Measurements from ENCODE around the gene CATSPER3.
A peak's percentile ranks its signal among the peaks of the same experiment; 100 is the strongest.

CATSPER3 gene

GRCh38 chr5:135041726-135042125, 74.0 kb downstream of the CATSPER3 start:
- H3K23ac ChIP-seq (ENCODE audit: low read length): no peak overlapping the region
- H4K12ac ChIP-seq (ENCODE audit: low read depth, low read length): no peak overlapping the region
- H3K27me3 ChIP-seq (ENCODE audit: insufficient read depth, low read length): peaks cover 80% of the 10 kb centered on the region
- no peak overlapping the region for H3K9ac ChIP-seq (ENCODE audit: low read length)
- H3K4me3 ChIP-seq (ENCODE audit: low read depth, low read length): no peak overlapping the region
- H3K79me2 ChIP-seq (ENCODE audit: control insufficient read depth, insufficient read depth, low read length, poor library complexity): no peaks in the 10 kb centered on the region
- H3K4ac ChIP-seq (ENCODE audit: low read depth, low read length): no peak overlapping the region
- no peak for DNase-seq
- H2AFZ ChIP-seq (ENCODE audit: insufficient read depth, low read length, poor library complexity): no peak overlapping the region
- no peak overlapping the region for H2BK12ac ChIP-seq (ENCODE audit: low read length)
- no CpG with 5 or more reads among the region's 3 CpGs for WGBS (ENCODE audit: extremely low coverage, insufficient coverage, insufficient read length)
- no peak overlapping the region for H3K18ac ChIP-seq (ENCODE audit: low read length)
- no peaks in the 10 kb centered on the region for H3K79me1 ChIP-seq (ENCODE audit: low read length)
- H2BK120ac ChIP-seq (ENCODE audit: insufficient read depth, low read length, poor library complexity): no peak overlapping the region
- H4K8ac ChIP-seq (ENCODE audit: low read depth, low read length): no peak overlapping the region
- H3K36me3 ChIP-seq (ENCODE audit: control insufficient read depth in 1 of 2, insufficient read depth in 2 of 2, low read length in 2 of 2): no peaks in the 10 kb centered on the region
- no peak overlapping the region for H3K4me2 ChIP-seq (ENCODE audit: low read length)
- H3K9me3 ChIP-seq (ENCODE audit: insufficient read depth, low read depth, low read length): peaks cover 16% of the 10 kb centered on the region
- H3K14ac ChIP-seq (ENCODE audit: low read length): no peak overlapping the region
- H4K91ac ChIP-seq (ENCODE audit: low read depth, low read length): no peak overlapping the region
- no peak overlapping the region for H3K27ac ChIP-seq (ENCODE audit: low read depth, low read length)
- peaks cover 8 to 10% of the 10 kb centered on the region in 2 experiments for H3K4me1 ChIP-seq (ENCODE audit: control insufficient read depth in 1 of 2, insufficient read depth in 2 of 2, low read length in 2 of 2)
- H2AK5ac ChIP-seq (ENCODE audit: low read length): no peak overlapping the region
- no peak overlapping the region for H2BK5ac ChIP-seq (ENCODE audit: low read depth, low read length, poor library complexity)

GRCh38 chr5:135042595-135042994, 74.9 kb downstream of the CATSPER3 start:
- Histone ChIP-seq H2AK5ac (ENCODE audit: low read length) (no peak overlapping the region), H4K8ac (ENCODE audit: low read depth, low read length) (no peak overlapping the region), H2BK5ac (ENCODE audit: low read depth, low read length, poor library complexity) (no peak overlapping the region), H3K9me3 (ENCODE audit: insufficient read depth, low read depth, low read length) (peaks cover 13% of the 10 kb centered on the region), H2BK12ac (ENCODE audit: low read length) (no peak overlapping the region), H3K79me2 (ENCODE audit: control insufficient read depth, insufficient read depth, low read length, poor library complexity) (no peaks in the 10 kb centered on the region), H3K79me1 (ENCODE audit: low read length) (no peaks in the 10 kb centered on the region), H3K27ac (ENCODE audit: low read depth, low read length) (no peak overlapping the region), H2AFZ (ENCODE audit: insufficient read depth, low read length, poor library complexity) (no peak overlapping the region), H3K23ac (ENCODE audit: low read length) (no peak overlapping the region), H3K4me2 (ENCODE audit: low read length) (no peak overlapping the region), H3K9ac (ENCODE audit: low read length) (no peak overlapping the region), H2BK120ac (ENCODE audit: insufficient read depth, low read length, poor library complexity) (no peak overlapping the region), H3K27me3 (ENCODE audit: insufficient read depth, low read length) (peaks cover 71% of the 10 kb centered on the region), H3K4ac (ENCODE audit: low read depth, low read length) (no peak overlapping the region), H3K18ac (ENCODE audit: low read length) (no peak overlapping the region), H3K4me1 (ENCODE audit: control insufficient read depth in 1 of 2, insufficient read depth in 2 of 2, low read length in 2 of 2) (peaks cover 8 to 13% of the 10 kb centered on the region in 2 experiments), H3K36me3 (ENCODE audit: control insufficient read depth in 1 of 2, insufficient read depth in 2 of 2, low read length in 2 of 2) (no peaks in the 10 kb centered on the region), H3K14ac (ENCODE audit: low read length) (no peak overlapping the region), H3K4me3 (ENCODE audit: low read depth, low read length) (no peak overlapping the region), H4K12ac (ENCODE audit: low read depth, low read length) (no peak overlapping the region), H4K91ac (ENCODE audit: low read depth, low read length) (no peak overlapping the region)
- no CpG with 5 or more reads among the region's 1 CpG for WGBS (ENCODE audit: extremely low coverage, insufficient coverage, insufficient read length)
- DNase-seq: no peak

GRCh38 chr5:135045488-135045887, 77.8 kb downstream of the CATSPER3 start:
- no peak overlapping the region for H3K4me2 ChIP-seq (ENCODE audit: low read length)
- H2AK5ac ChIP-seq (ENCODE audit: low read length): no peak overlapping the region
- no peak overlapping the region for H3K23ac ChIP-seq (ENCODE audit: low read length)
- H3K79me1 ChIP-seq (ENCODE audit: low read length): no peaks in the 10 kb centered on the region
- no peak overlapping the region for H2BK120ac ChIP-seq (ENCODE audit: insufficient read depth, low read length, poor library complexity)
- H2BK5ac ChIP-seq (ENCODE audit: low read depth, low read length, poor library complexity): no peak overlapping the region
- no peak overlapping the region for H3K27ac ChIP-seq (ENCODE audit: low read depth, low read length)
- DNase-seq: no peak
- peaks cover 2 to 10% of the 10 kb centered on the region in 2 experiments for H3K4me1 ChIP-seq (ENCODE audit: control insufficient read depth in 1 of 2, insufficient read depth in 2 of 2, low read length in 2 of 2)
- no peak overlapping the region for H2BK12ac ChIP-seq (ENCODE audit: low read length)
- H3K18ac ChIP-seq (ENCODE audit: low read length): no peak overlapping the region
- no peak overlapping the region for H3K14ac ChIP-seq (ENCODE audit: low read length)
- peaks cover 51% of the 10 kb centered on the region for H3K27me3 ChIP-seq (ENCODE audit: insufficient read depth, low read length)
- H3K9ac ChIP-seq (ENCODE audit: low read length): no peak overlapping the region
- H4K12ac ChIP-seq (ENCODE audit: low read depth, low read length): no peak overlapping the region
- no peak overlapping the region for H4K8ac ChIP-seq (ENCODE audit: low read depth, low read length)
- no peak overlapping the region for H4K91ac ChIP-seq (ENCODE audit: low read depth, low read length)
- H3K4me3 ChIP-seq (ENCODE audit: low read depth, low read length): no peak overlapping the region
- H3K36me3 ChIP-seq (ENCODE audit: control insufficient read depth in 1 of 2, insufficient read depth in 2 of 2, low read length in 2 of 2): no peaks in the 10 kb centered on the region
- H3K9me3 ChIP-seq (ENCODE audit: insufficient read depth, low read depth, low read length): peaks cover 8% of the 10 kb centered on the region
- no peak overlapping the region for H3K4ac ChIP-seq (ENCODE audit: low read depth, low read length)
- H2AFZ ChIP-seq (ENCODE audit: insufficient read depth, low read length, poor library complexity): no peak overlapping the region
- H3K79me2 ChIP-seq (ENCODE audit: control insufficient read depth, insufficient read depth, low read length, poor library complexity): no peaks in the 10 kb centered on the region

- no peaks in the 10 kb centered on the region for H3K36me3 ChIP-seq (ENCODE audit: control insufficient read depth in 1 of 2, insufficient read depth in 2 of 2, low read length in 2 of 2)
- peaks cover 7% of the 10 kb centered on the region for H3K9me3 ChIP-seq (ENCODE audit: insufficient read depth, low read depth, low read length)
- no peak overlapping the region for H3K27ac ChIP-seq (ENCODE audit: low read depth, low read length)
- no peak overlapping the region for H3K4me3 ChIP-seq (ENCODE audit: low read depth, low read length)
- no peak overlapping the region for H3K14ac ChIP-seq (ENCODE audit: low read length)
- H3K79me2 ChIP-seq (ENCODE audit: control insufficient read depth, insufficient read depth, low read length, poor library complexity): no peaks in the 10 kb centered on the region
- WGBS (ENCODE audit: extremely low coverage, insufficient coverage, insufficient read length): no CpG with 5 or more reads among the region's 5 CpGs
- no peak overlapping the region for H3K18ac ChIP-seq (ENCODE audit: low read length)
- H2AK5ac ChIP-seq (ENCODE audit: low read length): no peak overlapping the region
- no peak overlapping the region for H3K9ac ChIP-seq (ENCODE audit: low read length)
- H4K91ac ChIP-seq (ENCODE audit: low read depth, low read length): no peak overlapping the region
- no peak overlapping the region for H2BK12ac ChIP-seq (ENCODE audit: low read length)
- no peak overlapping the region for H3K4me2 ChIP-seq (ENCODE audit: low read length)
- H3K23ac ChIP-seq (ENCODE audit: low read length): no peak overlapping the region
- no peak overlapping the region for H4K8ac ChIP-seq (ENCODE audit: low read depth, low read length)
- no peaks in the 10 kb centered on the region for H3K79me1 ChIP-seq (ENCODE audit: low read length)
- no peak overlapping the region for H4K12ac ChIP-seq (ENCODE audit: low read depth, low read length)
- no peak overlapping the region for H2AFZ ChIP-seq (ENCODE audit: insufficient read depth, low read length, poor library complexity)
- H2BK120ac ChIP-seq (ENCODE audit: insufficient read depth, low read length, poor library complexity): no peak overlapping the region
- peak; percentile 82 to 92 for DNase-seq
- peaks cover 2 to 6% of the 10 kb centered on the region in 2 experiments for H3K4me1 ChIP-seq (ENCODE audit: control insufficient read depth in 1 of 2, insufficient read depth in 2 of 2, low read length in 2 of 2)
- H2BK5ac ChIP-seq (ENCODE audit: low read depth, low read length, poor library complexity): no peak overlapping the region
- H3K27me3 ChIP-seq (ENCODE audit: insufficient read depth, low read length): peaks cover 48% of the 10 kb centered on the region
- no peak overlapping the region for H3K4ac ChIP-seq (ENCODE audit: low read depth, low read length)
Observed at GRCh38 chr5:135046661-135047346, 79.1 kb downstream of the CATSPER3 start.

All from trophoblast cell (in vitro differentiated cells and primary cell).